HUES48 (cell line): Measurements from ENCODE around the gene NKD2.

Experiments used
- H3K27ac ChIP-seq: one replicate; pipeline ENCODE4 v1.7.0; 2013; ENCODE audit warnings: low read depth, low read length, inconsistent platforms
- H3K27me3 ChIP-seq: 2 replicates; pipeline ENCODE4 v1.6.1; 2013; ENCODE audit warnings: mild to moderate bottlenecking, low read length; ENCODE audit not compliant: control insufficient read depth, insufficient read depth
- H3K36me3 ChIP-seq: 2 replicates; pipeline ENCODE4 v1.6.1; 2013; ENCODE audit warnings: low read length; ENCODE audit not compliant: control insufficient read depth, insufficient read depth
- H3K4me1 ChIP-seq: 2 replicates; pipeline ENCODE4 v1.6.1; 2013; ENCODE audit warnings: mild to moderate bottlenecking, low read length; ENCODE audit not compliant: control insufficient read depth, insufficient read depth
- H3K4me3 ChIP-seq: 2 replicates; pipeline ENCODE4 v1.5.1; 2013; ENCODE audit warnings: mild to moderate bottlenecking, low read depth, low read length
- H3K9ac ChIP-seq: 2 replicates; pipeline ENCODE4 v1.6.1; 2013; ENCODE audit warnings: mild to moderate bottlenecking, low read depth, low read length, moderate library complexity
- H3K9me3 ChIP-seq: 2 replicates; pipeline ENCODE4 v1.6.1; 2013; ENCODE audit warnings: low read length; ENCODE audit not compliant: control insufficient read depth, insufficient read depth

The NKD2 gene

DNA sequence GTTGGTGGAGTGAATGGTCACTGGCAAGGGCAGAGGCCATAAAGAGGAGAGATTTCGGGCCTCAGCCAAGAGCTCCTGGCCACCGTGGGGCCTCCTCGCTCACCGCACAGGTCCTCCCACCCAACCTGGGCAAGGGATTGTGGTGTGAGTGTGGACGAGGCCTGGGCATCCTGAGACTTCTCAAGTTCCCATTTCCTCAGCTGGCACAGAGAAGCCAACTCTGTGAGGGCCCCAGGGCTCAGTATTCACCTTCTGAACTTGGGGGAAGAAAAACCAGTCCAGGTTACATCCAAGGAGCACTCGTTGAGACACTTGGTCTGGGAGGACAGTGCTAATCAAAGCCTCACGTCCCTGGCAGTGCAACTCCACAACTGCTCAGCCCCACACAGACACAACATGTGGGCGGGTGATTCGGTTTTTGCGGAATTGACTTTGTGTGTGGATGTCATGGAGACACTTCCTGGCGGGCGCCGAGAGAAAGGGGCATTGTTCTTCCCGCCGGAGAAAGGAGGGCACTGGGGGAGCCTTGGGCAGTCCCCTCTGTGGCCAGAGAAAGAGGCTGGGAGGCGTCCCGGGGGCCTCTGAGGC lies 28.5 kb upstream of the NKD2 start:
- Histone ChIP-seq H3K27ac (no peak overlapping the region), H3K4me3 (no peak overlapping the region), H3K27me3 (no peaks in the 10 kb centered on the region), H3K9me3 (no peaks in the 10 kb centered on the region), H3K4me1 (no peaks in the 10 kb centered on the region), H3K9ac (no peak overlapping the region), H3K36me3 (no peaks in the 10 kb centered on the region)

DNA sequence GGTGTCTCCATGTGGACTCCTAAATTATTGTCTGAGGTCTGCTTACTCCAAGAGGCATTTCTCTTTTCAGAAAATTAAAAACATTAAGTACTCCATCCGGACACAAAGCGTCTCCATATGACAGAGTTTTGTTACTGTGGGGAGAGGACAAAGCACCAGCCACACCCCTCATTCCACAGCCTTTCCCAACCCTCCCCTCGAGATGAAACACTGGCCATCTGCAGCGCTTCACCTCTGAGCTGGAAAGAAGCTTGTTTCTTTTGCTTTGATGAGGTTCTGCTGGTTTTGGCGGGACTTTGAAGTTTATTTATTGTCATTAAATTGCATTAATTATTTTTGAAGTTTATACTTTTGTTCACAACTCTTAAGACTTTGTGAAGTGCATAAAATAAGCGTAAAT lies 27.6 kb upstream of the NKD2 start:
- Histone ChIP-seq H3K4me3 (no peak overlapping the region), H3K9ac (no peak overlapping the region), H3K9me3 (no peaks in the 10 kb centered on the region), H3K36me3 (no peaks in the 10 kb centered on the region), H3K27ac (no peak overlapping the region), H3K27me3 (no peaks in the 10 kb centered on the region), H3K4me1 (no peaks in the 10 kb centered on the region)

DNA sequence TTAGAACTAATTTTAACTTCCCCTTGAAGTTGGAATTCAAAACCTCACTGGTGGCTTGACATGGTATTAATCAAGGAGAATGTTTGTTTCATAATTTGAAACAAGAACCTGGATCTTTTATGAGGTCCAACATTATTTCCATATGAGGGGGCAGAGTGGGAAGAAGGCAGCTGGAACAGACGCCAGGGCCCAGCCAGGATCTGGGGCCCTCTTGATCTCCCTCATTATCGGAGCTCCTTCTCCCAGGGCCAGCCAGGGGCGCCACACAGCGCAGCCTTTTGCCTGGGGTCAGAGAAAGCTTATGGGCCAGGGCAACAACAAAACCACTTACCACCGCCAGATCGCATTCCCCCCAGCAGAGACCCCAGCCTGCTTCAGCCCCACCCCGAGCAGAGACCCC lies 27.1 kb upstream of the NKD2 start:
- no peaks in the 10 kb centered on the region for H3K9me3 ChIP-seq
- no peaks in the 10 kb centered on the region for H3K27me3 ChIP-seq
- no peaks in the 10 kb centered on the region for H3K36me3 ChIP-seq
- no peak overlapping the region for H3K9ac ChIP-seq
- H3K4me3 ChIP-seq, result no peak overlapping the region
- H3K4me1 ChIP-seq, result no peaks in the 10 kb centered on the region
- H3K27ac ChIP-seq, result no peak overlapping the region

DNA sequence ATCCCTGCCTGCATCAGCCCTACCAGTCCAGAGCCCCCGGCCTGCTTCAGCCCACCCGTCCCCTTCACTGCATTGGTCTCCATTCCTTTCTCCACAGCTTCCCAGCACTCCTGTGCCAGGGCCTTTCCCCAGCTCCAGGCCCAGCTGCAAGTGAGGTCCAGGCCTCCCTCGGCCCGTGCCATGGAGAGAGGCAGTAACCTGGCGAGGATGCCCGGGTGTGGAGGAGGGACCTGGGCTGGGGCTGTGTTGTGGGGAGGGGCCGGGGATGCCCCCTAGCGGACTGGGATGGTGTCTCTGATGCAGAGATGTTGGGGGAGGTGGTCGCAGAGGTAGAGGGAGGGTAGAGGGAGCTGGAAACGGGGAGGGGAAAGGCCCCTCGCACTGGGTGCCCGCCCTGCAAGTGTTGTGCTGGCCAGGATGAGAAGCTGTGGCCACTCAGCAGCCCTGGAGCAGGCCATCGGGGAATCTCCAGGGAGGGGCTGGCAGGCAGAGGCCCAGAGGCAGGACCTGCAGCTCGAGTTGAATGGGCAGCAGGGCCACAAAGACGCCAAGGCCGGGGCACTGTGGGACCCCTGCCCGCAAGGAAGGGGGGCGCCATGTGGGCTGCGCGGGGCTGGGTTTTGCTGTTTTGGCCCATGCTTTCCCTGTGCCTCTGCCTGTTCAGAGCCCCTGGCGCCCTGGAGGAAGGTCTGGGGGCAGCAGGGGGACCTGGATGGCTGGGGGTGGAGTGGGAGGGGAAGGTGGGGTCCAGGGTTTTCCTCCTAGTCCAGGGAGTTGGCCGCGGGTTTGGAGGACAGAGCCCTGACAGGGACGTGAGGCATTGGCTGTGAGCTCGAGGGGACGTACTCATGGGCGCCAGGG lies 26.0 kb upstream of the NKD2 start:
- H3K27me3 ChIP-seq, result no peaks in the 10 kb centered on the region
- H3K9ac ChIP-seq, result no peak overlapping the region
- no peak overlapping the region for H3K27ac ChIP-seq
- H3K36me3 ChIP-seq, result no peaks in the 10 kb centered on the region
- H3K9me3 ChIP-seq, result no peaks in the 10 kb centered on the region
- H3K4me3 ChIP-seq, result no peak overlapping the region
- H3K4me1 ChIP-seq, result no peaks in the 10 kb centered on the region

DNA sequence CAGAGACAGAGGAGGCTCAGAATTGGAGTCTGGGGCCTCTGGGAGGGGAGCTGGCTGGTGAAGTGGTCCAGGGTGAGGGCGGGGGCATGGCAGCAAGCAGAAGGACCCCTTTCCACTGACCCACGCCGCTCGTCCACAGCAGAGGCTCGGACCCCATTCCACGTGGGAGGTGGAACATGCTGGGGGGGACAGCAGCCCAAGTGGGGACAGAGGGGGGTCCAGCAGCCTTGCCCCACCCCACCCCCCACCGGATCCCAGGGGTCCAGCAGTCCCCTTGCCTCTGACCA lies 25.4 kb upstream of the NKD2 start:
- Histone ChIP-seq H3K36me3 (no peaks in the 10 kb centered on the region), H3K4me3 (no peak overlapping the region), H3K9me3 (no peaks in the 10 kb centered on the region), H3K9ac (no peak overlapping the region), H3K27me3 (no peaks in the 10 kb centered on the region), H3K4me1 (no peaks in the 10 kb centered on the region), H3K27ac (no peak overlapping the region)

DNA sequence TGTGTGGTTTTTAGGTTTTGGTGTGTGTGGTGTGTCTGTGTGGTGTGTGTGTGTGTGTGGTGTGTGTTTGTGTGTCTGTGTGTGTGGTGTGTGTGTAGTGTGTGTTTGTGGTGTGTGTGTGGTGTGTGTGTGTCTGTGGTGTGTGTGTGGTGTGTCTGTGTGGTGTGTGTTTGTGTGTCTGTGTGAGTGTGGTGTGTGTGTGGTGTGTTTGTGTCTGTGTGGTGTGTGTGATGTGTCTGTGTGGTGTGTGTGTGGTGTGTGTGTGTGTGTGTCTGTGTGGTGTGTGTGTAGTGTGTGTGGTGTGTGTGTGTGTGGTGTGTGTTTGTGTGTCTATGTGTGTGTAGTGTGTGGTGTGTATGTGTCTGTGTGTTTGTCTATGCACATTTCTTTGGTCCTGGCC lies 25.0 kb upstream of the NKD2 start:
- H3K27me3 ChIP-seq, result no peaks in the 10 kb centered on the region
- H3K9me3 ChIP-seq, result no peaks in the 10 kb centered on the region
- no peaks in the 10 kb centered on the region for H3K4me1 ChIP-seq
- no peak overlapping the region for H3K9ac ChIP-seq
- H3K36me3 ChIP-seq, result no peaks in the 10 kb centered on the region
- no peak overlapping the region for H3K27ac ChIP-seq
- no peak overlapping the region for H3K4me3 ChIP-seq

DNA sequence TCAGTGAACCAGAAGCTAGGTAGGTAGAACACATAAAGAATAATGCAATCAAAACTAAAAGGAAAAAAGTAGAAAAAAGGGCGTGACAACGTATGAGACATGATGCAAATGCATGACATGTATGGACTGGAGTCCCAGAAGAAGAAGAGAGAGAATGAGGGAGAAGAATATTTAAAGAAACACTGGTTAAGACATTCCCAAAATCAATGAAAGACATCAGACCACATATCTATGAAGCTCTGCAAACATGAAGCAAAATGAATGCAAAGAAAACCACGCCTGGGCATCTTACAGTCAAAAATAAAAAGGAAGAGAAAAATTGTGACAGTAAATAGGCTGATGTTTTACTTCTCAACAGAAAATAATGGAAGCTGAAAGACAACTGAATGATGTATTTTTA lies 23.8 kb upstream of the NKD2 start:
- H3K9ac ChIP-seq, result no peak overlapping the region
- no peaks in the 10 kb centered on the region for H3K9me3 ChIP-seq
- H3K27me3 ChIP-seq, result no peaks in the 10 kb centered on the region
- H3K4me1 ChIP-seq, result no peaks in the 10 kb centered on the region
- H3K27ac ChIP-seq, result no peak overlapping the region
- no peaks in the 10 kb centered on the region for H3K36me3 ChIP-seq
- H3K4me3 ChIP-seq, result no peak overlapping the region

DNA sequence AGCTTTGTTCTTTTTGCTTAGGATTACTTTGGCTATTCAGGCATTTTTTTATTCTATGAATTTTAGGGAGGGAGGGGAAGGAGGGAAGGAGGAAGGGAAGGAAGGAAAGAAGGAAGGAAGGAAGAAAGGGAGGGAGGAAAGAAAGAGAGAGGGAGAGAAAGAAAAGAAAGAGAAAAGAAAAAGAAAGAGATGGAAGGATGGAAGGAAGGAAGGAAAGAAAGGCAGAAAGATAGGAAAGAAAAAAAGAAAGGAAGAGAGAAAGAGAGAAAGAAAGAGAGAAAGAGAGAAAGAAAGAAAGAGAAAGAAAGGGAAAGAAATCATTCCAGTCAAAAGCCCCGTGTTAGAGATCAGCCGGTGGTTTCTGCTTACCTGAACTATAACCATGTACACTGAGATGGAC lies 20.8 kb upstream of the NKD2 start:
- H3K4me1 ChIP-seq, result peaks cover 2% of the 10 kb centered on the region; the same call in 1 of the 2 replicates
- no peak overlapping the region for H3K27ac ChIP-seq
- H3K9ac ChIP-seq, result no peak overlapping the region
- H3K4me3 ChIP-seq, result no peak overlapping the region
- no peaks in the 10 kb centered on the region for H3K9me3 ChIP-seq
- no peaks in the 10 kb centered on the region for H3K27me3 ChIP-seq
- no peaks in the 10 kb centered on the region for H3K36me3 ChIP-seq

DNA sequence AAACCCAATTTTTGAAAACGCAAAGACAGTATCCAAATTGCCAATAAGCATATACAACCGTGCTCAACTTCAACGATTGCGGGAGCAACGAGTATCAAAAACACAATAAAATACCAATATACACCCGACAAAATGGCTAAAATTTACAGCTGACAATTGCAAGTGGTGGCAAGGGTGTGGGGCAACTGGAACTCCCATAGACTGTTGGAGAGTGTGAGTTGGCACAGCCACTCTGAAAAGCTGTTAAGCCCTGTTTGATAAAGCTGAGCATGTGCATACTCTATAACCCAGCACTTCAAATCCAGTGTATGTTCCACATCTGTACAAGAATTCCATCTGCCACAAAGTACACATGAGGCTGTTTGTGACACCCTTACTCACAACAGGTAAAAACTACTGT lies 20.3 kb upstream of the NKD2 start:
- no peaks in the 10 kb centered on the region for H3K9me3 ChIP-seq
- no peak overlapping the region for H3K9ac ChIP-seq
- no peaks in the 10 kb centered on the region for H3K27me3 ChIP-seq
- no peak overlapping the region for H3K4me3 ChIP-seq
- peaks cover 2% of the 10 kb centered on the region; the same call in 1 of the 2 replicates for H3K4me1 ChIP-seq
- no peaks in the 10 kb centered on the region for H3K36me3 ChIP-seq
- no peak overlapping the region for H3K27ac ChIP-seq

DNA sequence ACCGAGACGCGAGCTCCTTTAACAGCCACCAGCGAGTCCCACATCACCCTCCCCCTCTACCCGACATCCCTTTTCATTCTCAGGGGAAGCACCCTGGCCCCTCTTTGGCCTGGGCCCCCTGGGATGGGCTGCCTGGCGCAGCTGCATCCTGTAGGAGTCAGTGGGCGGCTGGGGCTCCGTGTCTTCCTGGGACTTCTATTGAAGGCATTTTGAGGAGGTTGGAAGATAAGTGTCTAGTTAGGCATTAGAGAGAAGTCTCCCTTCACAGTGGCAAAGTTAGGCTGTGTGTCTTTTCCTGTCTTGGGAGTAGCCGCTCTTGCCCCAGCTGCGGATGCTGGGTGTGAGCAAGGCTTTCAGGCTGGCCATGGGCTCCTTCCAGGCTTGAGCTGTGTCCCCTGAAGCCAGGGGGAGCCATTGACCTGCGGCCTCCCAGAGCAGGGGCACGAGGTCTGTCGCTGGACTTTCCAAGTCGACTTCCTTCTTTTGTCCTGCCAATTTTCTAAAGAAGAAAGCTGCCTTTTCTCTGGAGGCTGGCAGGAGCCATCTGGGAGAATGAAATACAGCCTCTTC lies 18.6 kb upstream of the NKD2 start:
- Histone ChIP-seq H3K9me3 (no peaks in the 10 kb centered on the region), H3K4me3 (no peak overlapping the region), H3K4me1 (peaks cover 2% of the 10 kb centered on the region; the same call in 1 of the 2 replicates), H3K9ac (no peak overlapping the region), H3K27ac (no peak overlapping the region), H3K36me3 (no peaks in the 10 kb centered on the region), H3K27me3 (no peaks in the 10 kb centered on the region)

DNA sequence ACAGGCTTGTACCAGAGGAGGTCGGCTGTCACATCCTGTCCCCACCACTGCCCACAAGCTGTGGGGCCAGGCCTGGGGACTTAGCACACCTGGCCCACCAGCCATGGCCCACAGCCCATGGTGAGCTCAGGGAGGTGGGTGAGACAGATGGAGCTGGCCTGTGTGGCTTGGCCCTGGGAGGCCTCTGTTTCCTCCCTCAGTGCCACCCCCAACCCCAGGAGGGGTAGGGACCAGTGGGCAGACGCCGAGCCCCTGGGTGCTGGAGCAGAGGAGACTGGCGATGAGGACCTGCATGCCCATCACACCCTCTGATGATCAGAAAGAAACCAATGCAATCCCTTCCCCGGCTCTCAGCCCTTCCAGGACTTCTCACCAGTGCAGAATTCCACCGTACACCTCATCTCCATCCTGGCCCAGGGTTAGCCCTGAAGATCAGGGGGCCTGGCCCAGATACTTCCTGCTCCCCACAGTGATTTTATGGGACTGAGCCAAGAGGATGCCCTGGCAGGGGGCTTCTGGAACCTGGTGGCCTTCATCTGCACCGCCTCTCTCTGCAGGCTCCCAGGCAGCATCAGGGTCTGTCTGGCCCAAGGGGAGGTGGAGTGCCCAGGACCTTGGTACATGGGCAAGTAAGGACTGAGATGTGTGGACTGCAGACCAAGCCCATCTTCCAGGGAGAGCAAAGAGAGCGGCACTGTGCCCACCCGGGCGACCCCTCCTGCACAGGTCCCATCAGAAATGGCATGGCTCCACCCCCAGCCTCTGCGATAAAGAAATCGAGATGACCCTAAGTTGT lies 16.9 kb upstream of the NKD2 start:
- Histone ChIP-seq H3K4me1 (peaks cover 2% of the 10 kb centered on the region; the same call in 1 of the 2 replicates), H3K27me3 (no peaks in the 10 kb centered on the region), H3K9me3 (no peaks in the 10 kb centered on the region), H3K4me3 (no peak overlapping the region), H3K9ac (no peak overlapping the region), H3K27ac (no peak overlapping the region), H3K36me3 (no peaks in the 10 kb centered on the region)
